ENCODE results near the gene DNAJC1. TPM values are rescaled to one million over a fixed set of nuclear protein-coding genes. Genes with fewer than 3 reads are reported as not detected.

DNAJC1 gene
- polyA plus RNA-seq, 1 donor from 2014 or later, result 15.9 TPM

DNA sequence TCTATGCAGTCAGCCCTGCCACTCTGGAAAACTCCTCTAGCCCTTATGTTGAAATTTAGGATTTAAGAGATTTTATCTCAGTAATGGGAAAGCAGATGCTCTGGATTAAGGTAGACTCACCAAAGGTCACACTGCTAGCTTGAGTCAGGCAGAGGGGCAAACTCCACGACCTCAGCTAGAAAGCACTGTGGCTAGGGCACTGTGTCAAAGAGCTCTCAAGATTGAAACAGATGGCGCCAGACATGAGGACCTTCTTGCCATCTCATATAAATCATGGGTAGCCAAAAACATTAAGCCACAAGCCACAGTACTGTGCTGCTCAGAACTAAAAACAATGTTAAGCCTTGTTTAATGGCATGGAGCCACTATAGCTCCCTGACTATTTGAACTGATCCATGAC lies 188.7 kb downstream of the DNAJC1 start:
- no peaks in the 10 kb centered on the region for H3K36me3 ChIP-seq (ENCODE audit: insufficient read depth, low read length)
- H3K27me3 ChIP-seq (ENCODE audit: insufficient read depth, low read depth, low read length), result no peaks in the 10 kb centered on the region
- no peaks in the 10 kb centered on the region for H3K79me2 ChIP-seq (replicated peaks; ENCODE audit: insufficient read depth, low read length)
- H3K9ac ChIP-seq (ENCODE audit: low read length), result no peak overlapping the region
- H3K4me3 ChIP-seq (ENCODE audit: low read length), result no peak overlapping the region
- no peaks in the 10 kb centered on the region for H3F3A ChIP-seq (ENCODE audit: insufficient read depth, low read length, poor library complexity, severe bottlenecking)
- TF ChIP-seq EZH2 (IDR thresholded peaks at IDR 0.05; ENCODE audit: borderline replicate concordance, insufficient read depth, low read length, poor library complexity, severe bottlenecking) (no peak), SMC3 (conservative IDR thresholded peaks at IDR 0.05; ENCODE audit: poor library complexity) (no peak), MXI1 (conservative IDR thresholded peaks at IDR 0.05; ENCODE audit: poor library complexity, severe bottlenecking) (no peak), POLR2AphosphoS5 (IDR thresholded peaks at IDR 0.05) (no peak), RAD21 (conservative IDR thresholded peaks at IDR 0.05) (no peak), TAF1 (IDR thresholded peaks at IDR 0.05; ENCODE audit: low read depth) (no peak), EP300 (conservative IDR thresholded peaks at IDR 0.05; ENCODE audit: poor library complexity, severe bottlenecking) (no peak)
- TF ChIP-seq, protein P1, sequence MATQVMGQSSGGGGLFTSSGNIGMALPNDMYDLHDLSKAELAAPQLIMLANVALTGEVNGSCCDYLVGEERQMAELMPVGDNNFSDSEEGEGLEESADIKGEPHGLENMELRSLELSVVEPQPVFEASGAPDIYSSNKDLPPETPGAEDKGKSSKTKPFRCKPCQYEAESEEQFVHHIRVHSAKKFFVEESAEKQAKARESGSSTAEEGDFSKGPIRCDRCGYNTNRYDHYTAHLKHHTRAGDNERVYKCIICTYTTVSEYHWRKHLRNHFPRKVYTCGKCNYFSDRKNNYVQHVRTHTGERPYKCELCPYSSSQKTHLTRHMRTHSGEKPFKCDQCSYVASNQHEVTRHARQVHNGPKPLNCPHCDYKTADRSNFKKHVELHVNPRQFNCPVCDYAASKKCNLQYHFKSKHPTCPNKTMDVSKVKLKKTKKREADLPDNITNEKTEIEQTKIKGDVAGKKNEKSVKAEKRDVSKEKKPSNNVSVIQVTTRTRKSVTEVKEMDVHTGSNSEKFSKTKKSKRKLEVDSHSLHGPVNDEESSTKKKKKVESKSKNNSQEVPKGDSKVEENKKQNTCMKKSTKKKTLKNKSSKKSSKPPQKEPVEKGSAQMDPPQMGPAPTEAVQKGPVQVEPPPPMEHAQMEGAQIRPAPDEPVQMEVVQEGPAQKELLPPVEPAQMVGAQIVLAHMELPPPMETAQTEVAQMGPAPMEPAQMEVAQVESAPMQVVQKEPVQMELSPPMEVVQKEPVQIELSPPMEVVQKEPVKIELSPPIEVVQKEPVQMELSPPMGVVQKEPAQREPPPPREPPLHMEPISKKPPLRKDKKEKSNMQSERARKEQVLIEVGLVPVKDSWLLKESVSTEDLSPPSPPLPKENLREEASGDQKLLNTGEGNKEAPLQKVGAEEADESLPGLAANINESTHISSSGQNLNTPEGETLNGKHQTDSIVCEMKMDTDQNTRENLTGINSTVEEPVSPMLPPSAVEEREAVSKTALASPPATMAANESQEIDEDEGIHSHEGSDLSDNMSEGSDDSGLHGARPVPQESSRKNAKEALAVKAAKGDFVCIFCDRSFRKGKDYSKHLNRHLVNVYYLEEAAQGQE (IDR thresholded peaks at IDR 0.05; ENCODE audit: borderline replicate concordance), result no peak
- TF ChIP-seq, protein P2, sequence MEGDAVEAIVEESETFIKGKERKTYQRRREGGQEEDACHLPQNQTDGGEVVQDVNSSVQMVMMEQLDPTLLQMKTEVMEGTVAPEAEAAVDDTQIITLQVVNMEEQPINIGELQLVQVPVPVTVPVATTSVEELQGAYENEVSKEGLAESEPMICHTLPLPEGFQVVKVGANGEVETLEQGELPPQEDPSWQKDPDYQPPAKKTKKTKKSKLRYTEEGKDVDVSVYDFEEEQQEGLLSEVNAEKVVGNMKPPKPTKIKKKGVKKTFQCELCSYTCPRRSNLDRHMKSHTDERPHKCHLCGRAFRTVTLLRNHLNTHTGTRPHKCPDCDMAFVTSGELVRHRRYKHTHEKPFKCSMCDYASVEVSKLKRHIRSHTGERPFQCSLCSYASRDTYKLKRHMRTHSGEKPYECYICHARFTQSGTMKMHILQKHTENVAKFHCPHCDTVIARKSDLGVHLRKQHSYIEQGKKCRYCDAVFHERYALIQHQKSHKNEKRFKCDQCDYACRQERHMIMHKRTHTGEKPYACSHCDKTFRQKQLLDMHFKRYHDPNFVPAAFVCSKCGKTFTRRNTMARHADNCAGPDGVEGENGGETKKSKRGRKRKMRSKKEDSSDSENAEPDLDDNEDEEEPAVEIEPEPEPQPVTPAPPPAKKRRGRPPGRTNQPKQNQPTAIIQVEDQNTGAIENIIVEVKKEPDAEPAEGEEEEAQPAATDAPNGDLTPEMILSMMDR (IDR thresholded peaks at IDR 0.05; ENCODE audit: poor library complexity, severe bottlenecking), result no peak
- H3K9me3 ChIP-seq (ENCODE audit: low read length), result no peaks in the 10 kb centered on the region
- no peak overlapping the region for H3K27ac ChIP-seq (ENCODE audit: low read length)
- H3K9me2 ChIP-seq (ENCODE audit: insufficient read depth, low read length), result no peaks in the 10 kb centered on the region
- no peak overlapping the region for H2AFZ ChIP-seq (ENCODE audit: low read depth, low read length)
- H4K20me1 ChIP-seq (ENCODE audit: insufficient read depth), result no peaks in the 10 kb centered on the region
- no peak overlapping the region for H3K4me2 ChIP-seq (ENCODE audit: low read length)

DNA sequence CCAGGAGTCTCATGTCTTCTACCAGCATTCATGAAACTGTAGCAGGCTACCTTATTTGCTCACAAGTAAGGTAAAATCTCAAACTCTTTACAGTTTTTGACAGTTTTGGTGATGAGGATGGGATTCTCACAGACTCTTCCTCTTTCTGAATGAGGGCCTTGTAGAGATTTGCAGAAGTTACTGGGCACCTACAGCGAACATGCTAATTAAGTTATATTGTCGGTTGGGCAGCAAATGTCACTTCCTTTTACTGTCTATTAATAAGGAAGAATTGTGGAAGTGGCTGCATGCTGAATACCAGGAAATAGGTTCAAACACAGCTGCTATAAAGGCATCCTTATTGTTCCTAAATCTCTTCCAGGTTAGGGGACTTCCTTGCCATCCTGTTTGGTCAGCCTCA lies 189.6 kb downstream of the DNAJC1 start:
- Histone ChIP-seq H3K4me3 (ENCODE audit: low read length) (no peak overlapping the region), H3K9ac (ENCODE audit: low read length) (no peak overlapping the region), H4K20me1 (ENCODE audit: insufficient read depth) (no peaks in the 10 kb centered on the region), H3K27ac (ENCODE audit: low read length) (no peak overlapping the region), H3K9me2 (ENCODE audit: insufficient read depth, low read length) (no peaks in the 10 kb centered on the region), H3F3A (ENCODE audit: insufficient read depth, low read length, poor library complexity, severe bottlenecking) (no peaks in the 10 kb centered on the region), H3K79me2 (replicated peaks; ENCODE audit: insufficient read depth, low read length) (no peaks in the 10 kb centered on the region), H2AFZ (ENCODE audit: low read depth, low read length) (no peak overlapping the region), H3K4me2 (ENCODE audit: low read length) (no peak overlapping the region), H3K27me3 (ENCODE audit: insufficient read depth, low read depth, low read length) (no peaks in the 10 kb centered on the region), H3K36me3 (ENCODE audit: insufficient read depth, low read length) (no peaks in the 10 kb centered on the region), H3K9me3 (ENCODE audit: low read length) (no peaks in the 10 kb centered on the region)
- no peak for TF ChIP-seq RAD21 (conservative IDR thresholded peaks at IDR 0.05)
- no peak for TF ChIP-seq EP300 (conservative IDR thresholded peaks at IDR 0.05; ENCODE audit: poor library complexity, severe bottlenecking)
- TF ChIP-seq, protein P1 (IDR thresholded peaks at IDR 0.05; ENCODE audit: borderline replicate concordance), result no peak
- TF ChIP-seq MXI1 (conservative IDR thresholded peaks at IDR 0.05; ENCODE audit: poor library complexity, severe bottlenecking), result no peak
- TF ChIP-seq, protein P2 (IDR thresholded peaks at IDR 0.05; ENCODE audit: poor library complexity, severe bottlenecking), result no peak
- no peak for TF ChIP-seq TAF1 (IDR thresholded peaks at IDR 0.05; ENCODE audit: low read depth)
- no peak for TF ChIP-seq EZH2 (IDR thresholded peaks at IDR 0.05; ENCODE audit: borderline replicate concordance, insufficient read depth, low read length, poor library complexity, severe bottlenecking)
- no peak for TF ChIP-seq SMC3 (conservative IDR thresholded peaks at IDR 0.05; ENCODE audit: poor library complexity)
- no peak for TF ChIP-seq POLR2AphosphoS5 (IDR thresholded peaks at IDR 0.05)

Measured in neural cell (in vitro differentiated cells).